HEK293 (cell line): ENCODE measurements around the gene OR1F1.

Experiments used
- SCRT1 ChIP-seq: fragments of 450-650 bp; formaldehyde crosslinking; IDR thresholded peaks from 2 replicates; pipeline ENCODE4 v1.5.1; 2016; ENCODE audit warnings: missing biosample characterization, missing genetic modification characterization, borderline replicate concordance
- SP3 ChIP-seq: fragments of 450-650 bp; formaldehyde crosslinking; IDR thresholded peaks from 2 replicates; pipeline ENCODE4 v1.5.1; 2016; ENCODE audit warnings: missing biosample characterization, missing genetic modification characterization
- WT1 ChIP-seq: fragments of 450-650 bp; formaldehyde crosslinking; IDR thresholded peaks from 2 replicates; pipeline ENCODE4 v1.5.1; 2016; ENCODE audit warnings: missing biosample characterization, missing genetic modification characterization
- YY1 ChIP-seq: fragments of 450-650 bp; formaldehyde crosslinking; IDR thresholded peaks from 2 replicates; pipeline ENCODE4 v1.5.1; 2018; ENCODE audit warnings: missing biosample characterization, missing genetic modification characterization
- ZBTB48 ChIP-seq: fragments of 450-650 bp; formaldehyde crosslinking; IDR thresholded peaks from 2 replicates; pipeline ENCODE4 v1.5.1; 2016; ENCODE audit warnings: missing biosample characterization, missing genetic modification characterization
- ZEB2 ChIP-seq: fragments of 450-650 bp; formaldehyde crosslinking; IDR thresholded peaks from 2 replicates; pipeline ENCODE4 v1.5.1; 2016; ENCODE audit warnings: missing biosample characterization, missing genetic modification characterization
- ZNF114 ChIP-seq: fragments of 450-650 bp; formaldehyde crosslinking; IDR thresholded peaks from 2 replicates; pipeline ENCODE4 v1.5.0; 2017; ENCODE audit warnings: missing biosample characterization, missing genetic modification characterization
- ZNF211 ChIP-seq: fragments of 450-650 bp; formaldehyde crosslinking; IDR thresholded peaks from 2 replicates; pipeline ENCODE4 v1.5.1; 2016; ENCODE audit warnings: low read depth, missing biosample characterization, missing genetic modification characterization
- ZNF214 ChIP-seq: fragments of 450-650 bp; formaldehyde crosslinking; IDR thresholded peaks from 2 replicates; pipeline ENCODE4 v1.5.1; 2017; ENCODE audit warnings: missing biosample characterization, mild to moderate bottlenecking, missing genetic modification characterization, borderline replicate concordance
- ZNF24 ChIP-seq: fragments of 450-650 bp; formaldehyde crosslinking; IDR thresholded peaks from 2 replicates; pipeline ENCODE4 v1.5.1; 2016; ENCODE audit warnings: missing biosample characterization, missing genetic modification characterization
- ZNF341 ChIP-seq: fragments of 450-650 bp; formaldehyde crosslinking; IDR thresholded peaks from 2 replicates; pipeline ENCODE4; 2016; ENCODE audit warnings: low read depth, missing biosample characterization, missing genetic modification characterization
- ZNF416 ChIP-seq: fragments of 450-650 bp; formaldehyde crosslinking; IDR thresholded peaks from 2 replicates; pipeline ENCODE4 v1.5.1; 2016; ENCODE audit warnings: missing biosample characterization, missing genetic modification characterization
- ZNF510 ChIP-seq: fragments of 450-650 bp; formaldehyde crosslinking; IDR thresholded peaks from 2 replicates; pipeline ENCODE4 v1.5.1; 2018; ENCODE audit warnings: mild to moderate bottlenecking, missing genetic modification characterization, missing biosample characterization; ENCODE audit not compliant: insufficient replicate concordance
- ZNF654 ChIP-seq: fragments of 450-650 bp; formaldehyde crosslinking; IDR thresholded peaks from 2 replicates; pipeline ENCODE4 v1.5.1; 2016; ENCODE audit warnings: low read depth, missing biosample characterization, missing genetic modification characterization
- ZNF777 ChIP-seq: fragments of 450-650 bp; formaldehyde crosslinking; IDR thresholded peaks from 2 replicates; pipeline ENCODE4 v1.5.1; 2017; ENCODE audit warnings: missing biosample characterization, missing genetic modification characterization, borderline replicate concordance
- ZNF837 ChIP-seq: fragments of 450-650 bp; formaldehyde crosslinking; IDR thresholded peaks from 2 replicates; pipeline ENCODE4 v1.5.1; 2016; ENCODE audit warnings: missing biosample characterization, missing genetic modification characterization
- ZSCAN30 ChIP-seq: fragments of 450-650 bp; IDR thresholded peaks from 2 replicates; pipeline ENCODE4 v1.5.1; 2018; ENCODE audit warnings: missing biosample characterization, mild to moderate bottlenecking, missing genetic modification characterization, moderate library complexity
- TF ChIP-seq, protein P1 (sequence below): fragments of 450-650 bp; formaldehyde crosslinking; IDR thresholded peaks from 2 replicates; pipeline ENCODE4 v1.5.1; 2017; ENCODE audit warnings: missing biosample characterization, missing genetic modification characterization
- TF ChIP-seq, protein P2 (sequence below): fragments of 450-650 bp; formaldehyde crosslinking; IDR thresholded peaks from 2 replicates; pipeline ENCODE4 v1.5.1; 2016; ENCODE audit warnings: missing biosample characterization, missing genetic modification characterization
- TF ChIP-seq, protein P3 (sequence below): fragments of 450-650 bp; formaldehyde crosslinking; IDR thresholded peaks from 2 replicates; pipeline ENCODE4 v1.5.1; 2016; ENCODE audit warnings: missing biosample characterization, missing genetic modification characterization
- TF ChIP-seq, protein P4 (sequence below): fragments of 450-650 bp; formaldehyde crosslinking; conservative IDR thresholded peaks from 2 replicates; pipeline ENCODE4 v1.5.1; 2016; ENCODE audit warnings: low read depth, missing biosample characterization, missing genetic modification characterization
- TF ChIP-seq, protein P5 (sequence below): fragments of 450-650 bp; formaldehyde crosslinking; IDR thresholded peaks from 2 replicates; pipeline ENCODE4 v1.5.1; 2016; ENCODE audit warnings: missing biosample characterization, missing genetic modification characterization
- TF ChIP-seq, protein P6 (sequence below): fragments of 450-650 bp; formaldehyde crosslinking; IDR thresholded peaks from 2 replicates; pipeline ENCODE4 v1.5.1; 2016; ENCODE audit warnings: missing biosample characterization, missing genetic modification characterization

The OR1F1 gene

DNA sequence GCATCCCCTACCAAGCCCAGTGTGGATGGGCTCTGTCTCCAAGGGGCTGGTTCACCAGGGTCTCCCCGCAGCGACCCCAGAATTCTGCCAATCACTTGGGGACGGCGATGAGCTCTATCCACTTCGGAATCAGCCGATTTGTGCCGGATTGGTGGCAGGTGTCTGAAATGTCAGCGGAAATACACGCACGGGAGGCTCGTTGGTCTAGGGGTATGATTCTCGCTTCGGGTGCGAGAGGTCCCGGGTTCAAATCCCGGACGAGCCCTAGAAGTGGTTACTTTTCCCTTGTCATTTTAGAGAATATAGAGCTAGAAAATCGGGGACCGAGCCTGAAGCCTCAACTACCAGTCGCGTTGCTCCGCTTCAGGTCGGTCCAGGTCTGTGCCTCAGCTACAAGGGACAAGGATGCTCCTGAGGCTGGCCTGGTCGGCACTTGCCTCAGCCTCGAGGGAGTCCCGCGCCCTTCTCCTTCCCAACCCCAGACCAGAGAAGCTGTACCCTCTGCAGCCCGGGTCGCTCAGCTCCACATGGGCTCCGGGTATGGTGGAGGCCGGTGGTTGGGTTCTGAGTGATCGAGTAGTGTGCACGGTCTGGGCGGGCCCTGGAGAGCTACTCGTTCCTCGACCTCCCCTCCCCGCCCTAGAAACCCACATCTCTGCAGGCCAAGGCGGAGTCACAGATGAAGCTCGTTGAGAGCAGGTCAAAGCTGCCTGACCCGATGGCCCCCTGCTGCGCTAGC lies 16.0 kb upstream of the OR1F1 start (continued):
- TF ChIP-seq ZNF654 (tag by site-specific recombination) (no peak), ZNF24 (tag by site-specific recombination) (peak; percentile 83), ZSCAN30 (0 out of 2 replicates have a peak, but pooled peaks have one; percentile 52), ZNF341 (tag by site-specific recombination) (0 out of 2 replicates have a peak, but pooled peaks have one; percentile 35), ZEB2 (tag by site-specific recombination) (peak; percentile 84), WT1 (tag by site-specific recombination) (no peak), ZNF777 (no peak), ZNF837 (no peak), SP3 (tag by site-specific recombination) (peak; percentile 57; the same call in 1 of the 2 replicates), ZNF214 (tag by site-specific recombination) (no peak), SCRT1 (tag by site-specific recombination) (no peak), ZBTB48 (tag by site-specific recombination) (peak; percentile 92), ZNF211 (no peak), YY1 (no peak), ZNF416 (tag by site-specific recombination) (no peak), ZNF114 (no peak), ZNF510 (tag by site-specific recombination) (no peak)
- TF ChIP-seq, protein P1, sequence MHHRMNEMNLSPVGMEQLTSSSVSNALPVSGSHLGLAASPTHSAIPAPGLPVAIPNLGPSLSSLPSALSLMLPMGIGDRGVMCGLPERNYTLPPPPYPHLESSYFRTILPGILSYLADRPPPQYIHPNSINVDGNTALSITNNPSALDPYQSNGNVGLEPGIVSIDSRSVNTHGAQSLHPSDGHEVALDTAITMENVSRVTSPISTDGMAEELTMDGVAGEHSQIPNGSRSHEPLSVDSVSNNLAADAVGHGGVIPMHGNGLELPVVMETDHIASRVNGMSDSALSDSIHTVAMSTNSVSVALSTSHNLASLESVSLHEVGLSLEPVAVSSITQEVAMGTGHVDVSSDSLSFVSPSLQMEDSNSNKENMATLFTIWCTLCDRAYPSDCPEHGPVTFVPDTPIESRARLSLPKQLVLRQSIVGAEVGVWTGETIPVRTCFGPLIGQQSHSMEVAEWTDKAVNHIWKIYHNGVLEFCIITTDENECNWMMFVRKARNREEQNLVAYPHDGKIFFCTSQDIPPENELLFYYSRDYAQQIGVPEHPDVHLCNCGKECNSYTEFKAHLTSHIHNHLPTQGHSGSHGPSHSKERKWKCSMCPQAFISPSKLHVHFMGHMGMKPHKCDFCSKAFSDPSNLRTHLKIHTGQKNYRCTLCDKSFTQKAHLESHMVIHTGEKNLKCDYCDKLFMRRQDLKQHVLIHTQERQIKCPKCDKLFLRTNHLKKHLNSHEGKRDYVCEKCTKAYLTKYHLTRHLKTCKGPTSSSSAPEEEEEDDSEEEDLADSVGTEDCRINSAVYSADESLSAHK (tag by site-specific recombination) = peak; percentile 82
- TF ChIP-seq, protein P2, sequence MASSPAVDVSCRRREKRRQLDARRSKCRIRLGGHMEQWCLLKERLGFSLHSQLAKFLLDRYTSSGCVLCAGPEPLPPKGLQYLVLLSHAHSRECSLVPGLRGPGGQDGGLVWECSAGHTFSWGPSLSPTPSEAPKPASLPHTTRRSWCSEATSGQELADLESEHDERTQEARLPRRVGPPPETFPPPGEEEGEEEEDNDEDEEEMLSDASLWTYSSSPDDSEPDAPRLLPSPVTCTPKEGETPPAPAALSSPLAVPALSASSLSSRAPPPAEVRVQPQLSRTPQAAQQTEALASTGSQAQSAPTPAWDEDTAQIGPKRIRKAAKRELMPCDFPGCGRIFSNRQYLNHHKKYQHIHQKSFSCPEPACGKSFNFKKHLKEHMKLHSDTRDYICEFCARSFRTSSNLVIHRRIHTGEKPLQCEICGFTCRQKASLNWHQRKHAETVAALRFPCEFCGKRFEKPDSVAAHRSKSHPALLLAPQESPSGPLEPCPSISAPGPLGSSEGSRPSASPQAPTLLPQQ (tag by site-specific recombination) = 0 out of 2 replicates have a peak, but pooled peaks have one; percentile 35
- TF ChIP-seq, protein P3, sequence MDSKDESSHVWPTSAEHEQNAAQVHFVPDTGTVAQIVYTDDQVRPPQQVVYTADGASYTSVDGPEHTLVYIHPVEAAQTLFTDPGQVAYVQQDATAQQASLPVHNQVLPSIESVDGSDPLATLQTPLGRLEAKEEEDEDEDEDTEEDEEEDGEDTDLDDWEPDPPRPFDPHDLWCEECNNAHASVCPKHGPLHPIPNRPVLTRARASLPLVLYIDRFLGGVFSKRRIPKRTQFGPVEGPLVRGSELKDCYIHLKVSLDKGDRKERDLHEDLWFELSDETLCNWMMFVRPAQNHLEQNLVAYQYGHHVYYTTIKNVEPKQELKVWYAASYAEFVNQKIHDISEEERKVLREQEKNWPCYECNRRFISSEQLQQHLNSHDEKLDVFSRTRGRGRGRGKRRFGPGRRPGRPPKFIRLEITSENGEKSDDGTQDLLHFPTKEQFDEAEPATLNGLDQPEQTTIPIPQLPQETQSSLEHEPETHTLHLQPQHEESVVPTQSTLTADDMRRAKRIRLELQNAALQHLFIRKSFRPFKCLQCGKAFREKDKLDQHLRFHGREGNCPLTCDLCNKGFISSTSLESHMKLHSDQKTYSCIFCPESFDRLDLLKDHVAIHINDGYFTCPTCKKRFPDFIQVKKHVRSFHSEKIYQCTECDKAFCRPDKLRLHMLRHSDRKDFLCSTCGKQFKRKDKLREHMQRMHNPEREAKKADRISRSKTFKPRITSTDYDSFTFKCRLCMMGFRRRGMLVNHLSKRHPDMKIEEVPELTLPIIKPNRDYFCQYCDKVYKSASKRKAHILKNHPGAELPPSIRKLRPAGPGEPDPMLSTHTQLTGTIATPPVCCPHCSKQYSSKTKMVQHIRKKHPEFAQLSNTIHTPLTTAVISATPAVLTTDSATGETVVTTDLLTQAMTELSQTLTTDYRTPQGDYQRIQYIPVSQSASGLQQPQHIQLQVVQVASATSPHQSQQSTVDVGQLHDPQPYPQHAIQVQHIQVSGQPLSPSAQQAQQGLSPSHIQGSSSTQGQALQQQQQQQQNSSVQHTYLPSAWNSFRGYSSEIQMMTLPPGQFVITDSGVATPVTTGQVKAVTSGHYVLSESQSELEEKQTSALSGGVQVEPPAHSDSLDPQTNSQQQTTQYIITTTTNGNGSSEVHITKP (tag by site-specific recombination) = 0 out of 2 replicates have a peak, but pooled peaks have one; percentile 36
- TF ChIP-seq, protein P4, sequence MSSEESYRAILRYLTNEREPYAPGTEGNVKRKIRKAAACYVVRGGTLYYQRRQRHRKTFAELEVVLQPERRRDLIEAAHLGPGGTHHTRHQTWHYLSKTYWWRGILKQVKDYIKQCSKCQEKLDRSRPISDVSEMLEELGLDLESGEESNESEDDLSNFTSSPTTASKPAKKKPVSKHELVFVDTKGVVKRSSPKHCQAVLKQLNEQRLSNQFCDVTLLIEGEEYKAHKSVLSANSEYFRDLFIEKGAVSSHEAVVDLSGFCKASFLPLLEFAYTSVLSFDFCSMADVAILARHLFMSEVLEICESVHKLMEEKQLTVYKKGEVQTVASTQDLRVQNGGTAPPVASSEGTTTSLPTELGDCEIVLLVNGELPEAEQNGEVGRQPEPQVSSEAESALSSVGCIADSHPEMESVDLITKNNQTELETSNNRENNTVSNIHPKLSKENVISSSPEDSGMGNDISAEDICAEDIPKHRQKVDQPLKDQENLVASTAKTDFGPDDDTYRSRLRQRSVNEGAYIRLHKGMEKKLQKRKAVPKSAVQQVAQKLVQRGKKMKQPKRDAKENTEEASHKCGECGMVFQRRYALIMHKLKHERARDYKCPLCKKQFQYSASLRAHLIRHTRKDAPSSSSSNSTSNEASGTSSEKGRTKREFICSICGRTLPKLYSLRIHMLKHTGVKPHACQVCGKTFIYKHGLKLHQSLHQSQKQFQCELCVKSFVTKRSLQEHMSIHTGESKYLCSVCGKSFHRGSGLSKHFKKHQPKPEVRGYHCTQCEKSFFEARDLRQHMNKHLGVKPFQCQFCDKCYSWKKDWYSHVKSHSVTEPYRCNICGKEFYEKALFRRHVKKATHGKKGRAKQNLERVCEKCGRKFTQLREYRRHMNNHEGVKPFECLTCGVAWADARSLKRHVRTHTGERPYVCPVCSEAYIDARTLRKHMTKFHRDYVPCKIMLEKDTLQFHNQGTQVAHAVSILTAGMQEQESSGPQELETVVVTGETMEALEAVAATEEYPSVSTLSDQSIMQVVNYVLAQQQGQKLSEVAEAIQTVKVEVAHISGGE (tag by site-specific recombination) = 0 out of 2 replicates have a peak, but pooled peaks have one; percentile 27
- TF ChIP-seq, protein P5, sequence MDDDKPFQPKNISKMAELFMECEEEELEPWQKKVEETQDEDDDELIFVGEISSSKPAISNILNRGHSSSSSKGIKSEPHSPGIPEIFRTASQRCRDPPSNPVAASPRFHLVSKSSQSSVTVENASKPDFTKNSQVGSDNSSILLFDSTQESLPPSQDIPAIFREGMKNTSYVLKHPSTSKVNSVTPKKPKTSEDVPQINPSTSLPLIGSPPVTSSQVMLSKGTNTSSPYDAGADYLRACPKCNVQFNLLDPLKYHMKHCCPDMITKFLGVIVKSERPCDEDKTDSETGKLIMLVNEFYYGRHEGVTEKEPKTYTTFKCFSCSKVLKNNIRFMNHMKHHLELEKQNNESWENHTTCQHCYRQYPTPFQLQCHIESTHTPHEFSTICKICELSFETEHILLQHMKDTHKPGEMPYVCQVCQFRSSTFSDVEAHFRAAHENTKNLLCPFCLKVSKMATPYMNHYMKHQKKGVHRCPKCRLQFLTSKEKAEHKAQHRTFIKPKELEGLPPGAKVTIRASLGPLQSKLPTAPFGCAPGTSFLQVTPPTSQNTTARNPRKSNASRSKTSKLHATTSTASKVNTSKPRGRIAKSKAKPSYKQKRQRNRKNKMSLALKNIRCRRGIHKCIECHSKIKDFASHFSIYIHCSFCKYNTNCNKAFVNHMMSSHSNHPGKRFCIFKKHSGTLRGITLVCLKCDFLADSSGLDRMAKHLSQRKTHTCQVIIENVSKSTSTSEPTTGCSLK (tag by site-specific recombination) = no peak
- TF ChIP-seq, protein P6, sequence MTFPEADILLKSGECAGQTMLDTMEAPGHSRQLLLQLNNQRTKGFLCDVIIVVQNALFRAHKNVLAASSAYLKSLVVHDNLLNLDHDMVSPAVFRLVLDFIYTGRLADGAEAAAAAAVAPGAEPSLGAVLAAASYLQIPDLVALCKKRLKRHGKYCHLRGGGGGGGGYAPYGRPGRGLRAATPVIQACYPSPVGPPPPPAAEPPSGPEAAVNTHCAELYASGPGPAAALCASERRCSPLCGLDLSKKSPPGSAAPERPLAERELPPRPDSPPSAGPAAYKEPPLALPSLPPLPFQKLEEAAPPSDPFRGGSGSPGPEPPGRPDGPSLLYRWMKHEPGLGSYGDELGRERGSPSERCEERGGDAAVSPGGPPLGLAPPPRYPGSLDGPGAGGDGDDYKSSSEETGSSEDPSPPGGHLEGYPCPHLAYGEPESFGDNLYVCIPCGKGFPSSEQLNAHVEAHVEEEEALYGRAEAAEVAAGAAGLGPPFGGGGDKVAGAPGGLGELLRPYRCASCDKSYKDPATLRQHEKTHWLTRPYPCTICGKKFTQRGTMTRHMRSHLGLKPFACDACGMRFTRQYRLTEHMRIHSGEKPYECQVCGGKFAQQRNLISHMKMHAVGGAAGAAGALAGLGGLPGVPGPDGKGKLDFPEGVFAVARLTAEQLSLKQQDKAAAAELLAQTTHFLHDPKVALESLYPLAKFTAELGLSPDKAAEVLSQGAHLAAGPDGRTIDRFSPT (tag by site-specific recombination) = peak; percentile 70
